Astrocyte (in vitro differentiated cells and primary cell): ENCODE data around the gene MRPL19. TPM values are rescaled to one million over a fixed set of nuclear protein-coding genes. Genes with fewer than 3 reads are reported as not detected.

Experiments used
- DNase-seq: peaks from one replicate; pipeline ENCODE4 v3.0.0-alpha.2; 2010; ENCODE audit warnings: low read depth
- FAIRE-seq: peaks from 2 replicates; lab custom pipeline; 2011; peaks lifted over from hg19 to GRCh38; lab: Jason Lieb, UNC
- H2AFZ ChIP-seq: 2 replicates; pipeline ENCODE4 v1.6.0; 2012; ENCODE audit warnings: low read depth, low read length, inconsistent platforms
- H3K27ac ChIP-seq: 2 replicates; pipeline ENCODE4 v1.5.1; 2011; ENCODE audit warnings: low read depth, low read length, inconsistent platforms
- H3K27me3 ChIP-seq: 2 replicates; pipeline ENCODE4 v1.6.0; 2011; ENCODE audit warnings: low read length, inconsistent platforms; ENCODE audit not compliant: insufficient read depth
- H3K36me3 ChIP-seq: 2 replicates; pipeline ENCODE4 v1.5.1; 2011; ENCODE audit warnings: low read length, inconsistent platforms; ENCODE audit not compliant: insufficient read depth
- H3K4me1 ChIP-seq: 2 replicates; pipeline ENCODE4 v1.5.1; 2011; ENCODE audit warnings: low read length, inconsistent platforms; ENCODE audit not compliant: insufficient read depth
- H3K4me2 ChIP-seq: 2 replicates; pipeline ENCODE4 v1.6.0; 2012; ENCODE audit warnings: low read length, inconsistent platforms
- H3K4me3 ChIP-seq: 2 replicates; pipeline ENCODE4 v1.5.1; 2011; ENCODE audit warnings: low read depth, mild to moderate bottlenecking, low read length, inconsistent platforms; ENCODE audit not compliant: insufficient read depth
- H3K79me2 ChIP-seq: 2 replicates; pipeline ENCODE4 v1.6.0; 2012; ENCODE audit warnings: mild to moderate bottlenecking, low read length, inconsistent platforms; ENCODE audit not compliant: insufficient read depth
- H3K9ac ChIP-seq: 2 replicates; pipeline ENCODE4 v1.6.0; 2012; ENCODE audit warnings: mild to moderate bottlenecking, low read length, inconsistent platforms
- H3K9me3 ChIP-seq: 2 replicates; pipeline ENCODE4 v1.5.1; 2012; ENCODE audit warnings: low read depth, mild to moderate bottlenecking, low read length, inconsistent platforms; ENCODE audit not compliant: insufficient read depth
- H4K20me1 ChIP-seq: 2 replicates; pipeline ENCODE4 v1.6.0; 2012; ENCODE audit warnings: low read length, inconsistent platforms; ENCODE audit not compliant: insufficient read depth
- H3K27ac Mint-ChIP-seq: one replicate; pipeline ENCODE4 v1.8.0; 2021; ENCODE audit warnings: mild to moderate bottlenecking, mixed read lengths; ENCODE audit not compliant: unreplicated experiment
- H3K27me3 Mint-ChIP-seq: one replicate; pipeline ENCODE4 v1.8.0; 2021; ENCODE audit warnings: low read depth, mixed read lengths; ENCODE audit not compliant: unreplicated experiment
- H3K36me3 Mint-ChIP-seq: one replicate; pipeline ENCODE4 v1.8.0; 2021; ENCODE audit warnings: low read depth, mixed read lengths; ENCODE audit not compliant: unreplicated experiment
- H3K4me1 Mint-ChIP-seq: one replicate; pipeline ENCODE4 v1.8.0; 2021; ENCODE audit warnings: low read depth, mixed read lengths; ENCODE audit not compliant: unreplicated experiment
- H3K4me3 Mint-ChIP-seq: one replicate; pipeline ENCODE4 v1.8.0; 2021; ENCODE audit warnings: mild to moderate bottlenecking, moderate library complexity, mixed read lengths; ENCODE audit not compliant: unreplicated experiment
- H3K9me3 Mint-ChIP-seq: one replicate; pipeline ENCODE4 v1.8.0; 2021; ENCODE audit warnings: mild to moderate bottlenecking, mixed read lengths; ENCODE audit not compliant: unreplicated experiment
- CTCF ChIP-seq: IDR thresholded peaks from 2 replicates; pipeline ENCODE4 v1.5.1; 2011; ENCODE audit warnings: low read depth, mild to moderate bottlenecking, inconsistent platforms, low read length, moderate library complexity; ENCODE audit not compliant: insufficient read depth
- EZH2 ChIP-seq: IDR thresholded peaks from 2 replicates; pipeline ENCODE4 v1.6.1; 2012; ENCODE audit warnings: mild to moderate bottlenecking, low read length, inconsistent platforms; ENCODE audit not compliant: insufficient read depth
- total RNA-seq: library from RNA; stranded (reverse); gene quantifications from 2 replicates; pipeline ENCODE4 v1.2.1, GENCODE V29; 2021

Gene MRPL19
- total RNA-seq, 1 donor from 2014 or later, result 58.8 TPM

GRCh38 chr2:75716406-75716805 is 69.8 kb downstream of the MRPL19 start:
- H3K27me3 ChIP-seq, result no peaks in the 10 kb centered on the region
- H2AFZ ChIP-seq, result no peak overlapping the region
- H3K36me3 ChIP-seq, result no peaks in the 10 kb centered on the region
- H3K4me1 ChIP-seq, result peaks cover under 1% of the 10 kb centered on the region
- no peak for FAIRE-seq
- no peaks in the 10 kb centered on the region for H3K79me2 ChIP-seq
- H3K9me3 ChIP-seq, result no peaks in the 10 kb centered on the region
- no peaks in the 10 kb centered on the region for H3K27me3 Mint-ChIP-seq
- H3K36me3 Mint-ChIP-seq, result no peaks in the 10 kb centered on the region
- no peak overlapping the region for H3K4me3 ChIP-seq
- no peak for TF ChIP-seq CTCF
- TF ChIP-seq EZH2, result no peak
- H3K27ac ChIP-seq, result no peak overlapping the region
- no peak overlapping the region for H3K27ac Mint-ChIP-seq
- H3K4me3 Mint-ChIP-seq, result no peak overlapping the region
- no peaks in the 10 kb centered on the region for H4K20me1 ChIP-seq
- H3K4me1 Mint-ChIP-seq, result no peaks in the 10 kb centered on the region
- no peak overlapping the region for H3K4me2 ChIP-seq
- H3K9ac ChIP-seq, result no peak overlapping the region
- peaks cover 1% of the 10 kb centered on the region for H3K9me3 Mint-ChIP-seq
- DNase-seq, result no peak

- Mint-ChIP-seq H3K9me3 (no peaks in the 10 kb centered on the region), H3K36me3 (no peaks in the 10 kb centered on the region), H3K27ac (no peak overlapping the region), H3K4me1 (peaks cover 4% of the 10 kb centered on the region), H3K27me3 (no peaks in the 10 kb centered on the region), H3K4me3 (no peak overlapping the region)
- Histone ChIP-seq H3K9ac (no peak overlapping the region), H3K9me3 (no peaks in the 10 kb centered on the region), H3K36me3 (no peaks in the 10 kb centered on the region), H4K20me1 (no peaks in the 10 kb centered on the region), H3K79me2 (no peaks in the 10 kb centered on the region), H3K27ac (no peak overlapping the region), H2AFZ (no peak overlapping the region), H3K4me2 (no peak overlapping the region), H3K4me1 (no peaks in the 10 kb centered on the region), H3K27me3 (no peaks in the 10 kb centered on the region), H3K4me3 (no peak overlapping the region)
- no peak for TF ChIP-seq CTCF
- no peak for TF ChIP-seq EZH2
- DNase-seq (no peak), FAIRE-seq (no peak)
These were observed 73.0 kb downstream of the MRPL19 start for GRCh38 chr2:75719616-75720015.

- Mint-ChIP-seq H3K27me3 (no peaks in the 10 kb centered on the region), H3K27ac (no peak overlapping the region), H3K9me3 (no peaks in the 10 kb centered on the region), H3K4me1 (peaks cover 4% of the 10 kb centered on the region), H3K4me3 (no peak overlapping the region), H3K36me3 (no peaks in the 10 kb centered on the region)
- DNase-seq (no peak), FAIRE-seq (no peak)
- TF ChIP-seq CTCF, result no peak
- no peak for TF ChIP-seq EZH2
- Histone ChIP-seq H3K9me3 (no peaks in the 10 kb centered on the region), H3K4me1 (no peaks in the 10 kb centered on the region), H3K9ac (no peak overlapping the region), H3K36me3 (no peaks in the 10 kb centered on the region), H2AFZ (no peak overlapping the region), H3K4me3 (no peak overlapping the region), H4K20me1 (no peaks in the 10 kb centered on the region), H3K79me2 (no peaks in the 10 kb centered on the region), H3K27me3 (no peaks in the 10 kb centered on the region), H3K4me2 (no peak overlapping the region), H3K27ac (no peak overlapping the region)
These were observed 73.9 kb downstream of the MRPL19 start for GRCh38 chr2:75720525-75720924.
